ENCODE results near the gene ZC3H7B. TPM values are rescaled to one million over a fixed set of nuclear protein-coding genes. Genes with fewer than 3 reads are reported as not detected.
"Not testable (repeated sequence)": the region's sequence is repeated elsewhere in the genome, so short reads cannot be mapped to it uniquely, and the experiment has no call there.

ZC3H7B gene
- total RNA-seq, 1 donor from 2014 or later = 28.2 TPM

DNA sequence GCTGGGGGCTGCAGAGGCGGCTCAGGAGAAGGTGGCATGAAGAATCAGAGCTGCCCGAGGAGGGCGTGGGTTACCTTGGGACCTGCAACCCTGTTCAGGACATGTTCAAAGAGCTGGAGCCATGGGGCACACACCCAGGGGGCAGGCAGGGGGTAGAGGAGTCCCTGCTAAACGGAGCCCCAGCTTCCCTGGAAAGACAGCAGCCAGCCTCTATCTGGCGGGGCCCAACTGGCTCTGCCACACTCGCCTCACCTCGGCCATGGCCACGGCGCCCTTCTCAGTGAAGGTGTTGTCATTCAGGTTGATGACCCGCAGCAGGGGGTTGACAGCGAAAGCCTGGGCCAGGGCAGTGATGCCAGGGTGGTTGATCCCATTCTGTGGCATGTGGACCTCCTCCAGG is 43.6 kb upstream of the ZC3H7B start:
- no peak overlapping the region for H3K27ac ChIP-seq
- H3K36me3 ChIP-seq = peaks cover 0 to 71% of the 10 kb centered on the region in 2 donors
- H3K4me3 ChIP-seq = no peak overlapping the region
- no peak for TF ChIP-seq POLR2AphosphoS5 (IDR thresholded peaks at IDR 0.05; ENCODE audit: insufficient read depth in 1 of 2, low read depth in 1 of 2)
- TF ChIP-seq, protein P1, sequence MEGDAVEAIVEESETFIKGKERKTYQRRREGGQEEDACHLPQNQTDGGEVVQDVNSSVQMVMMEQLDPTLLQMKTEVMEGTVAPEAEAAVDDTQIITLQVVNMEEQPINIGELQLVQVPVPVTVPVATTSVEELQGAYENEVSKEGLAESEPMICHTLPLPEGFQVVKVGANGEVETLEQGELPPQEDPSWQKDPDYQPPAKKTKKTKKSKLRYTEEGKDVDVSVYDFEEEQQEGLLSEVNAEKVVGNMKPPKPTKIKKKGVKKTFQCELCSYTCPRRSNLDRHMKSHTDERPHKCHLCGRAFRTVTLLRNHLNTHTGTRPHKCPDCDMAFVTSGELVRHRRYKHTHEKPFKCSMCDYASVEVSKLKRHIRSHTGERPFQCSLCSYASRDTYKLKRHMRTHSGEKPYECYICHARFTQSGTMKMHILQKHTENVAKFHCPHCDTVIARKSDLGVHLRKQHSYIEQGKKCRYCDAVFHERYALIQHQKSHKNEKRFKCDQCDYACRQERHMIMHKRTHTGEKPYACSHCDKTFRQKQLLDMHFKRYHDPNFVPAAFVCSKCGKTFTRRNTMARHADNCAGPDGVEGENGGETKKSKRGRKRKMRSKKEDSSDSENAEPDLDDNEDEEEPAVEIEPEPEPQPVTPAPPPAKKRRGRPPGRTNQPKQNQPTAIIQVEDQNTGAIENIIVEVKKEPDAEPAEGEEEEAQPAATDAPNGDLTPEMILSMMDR (IDR thresholded peaks at IDR 0.05) = no peak
- TF ChIP-seq POLR2A (IDR thresholded peaks at IDR 0.05) = no peak
- DNase-seq (ENCODE audit: extremely low spot score in 2 of 2) = no peak
- no peaks in the 10 kb centered on the region for H3K27me3 ChIP-seq
- H3K9me3 ChIP-seq = no peaks in the 10 kb centered on the region
- H3K4me1 ChIP-seq = peaks cover 12% of the 10 kb centered on the region
- intact Hi-C loops (cut with DNase I) = no loop called here

DNA sequence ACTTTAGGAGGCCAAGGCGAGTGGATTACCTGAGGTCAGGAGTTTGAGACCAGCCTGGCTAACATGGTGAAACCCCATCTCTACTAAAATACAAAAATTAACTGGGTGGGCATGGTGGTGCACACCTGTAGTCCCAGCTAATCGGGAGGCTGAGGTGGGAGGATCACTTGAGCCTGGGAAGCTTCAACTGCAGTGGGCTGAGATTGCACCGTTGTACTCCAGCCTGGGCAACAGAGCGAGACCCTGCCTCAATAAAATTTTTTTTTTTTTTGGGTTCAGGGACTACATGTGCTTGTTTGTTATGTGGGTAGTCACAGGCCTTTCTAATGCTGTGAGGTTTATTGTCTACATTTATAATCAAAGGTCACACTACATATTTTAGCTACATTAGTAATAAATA is 41.6 kb upstream of the ZC3H7B start:
- H3K4me3 ChIP-seq; H3K27me3 ChIP-seq; DNase-seq (ENCODE audit: extremely low spot score in 2 of 2); H3K9me3 ChIP-seq; intact Hi-C loops (cut with DNase I); H3K27ac ChIP-seq: not testable (repeated sequence)
- peaks cover 12% of the 10 kb centered on the region for H3K4me1 ChIP-seq
- peaks cover 0 to 79% of the 10 kb centered on the region in 2 donors for H3K36me3 ChIP-seq

DNA sequence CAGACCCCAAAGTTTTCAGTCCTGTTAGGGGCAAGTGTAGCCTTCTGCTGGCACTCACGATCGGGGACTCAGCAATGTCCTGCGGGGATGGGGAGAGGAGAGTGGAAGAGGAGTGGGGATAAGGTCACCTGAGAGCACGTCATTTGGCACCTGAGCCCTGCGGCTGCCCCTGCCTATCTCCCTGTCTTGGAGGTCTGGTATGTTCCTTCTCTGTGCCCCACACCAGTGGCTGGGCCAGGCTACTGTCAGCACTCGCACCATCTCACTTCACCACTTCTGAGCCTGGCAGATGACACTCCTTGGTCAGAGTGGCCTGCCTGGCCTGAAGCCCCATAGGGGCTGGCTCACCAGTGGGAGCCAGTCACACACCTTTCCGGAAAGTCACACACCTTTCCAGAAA is 40.5 kb upstream of the ZC3H7B start:
- intact Hi-C loops (cut with DNase I) = no loop called here
- Histone ChIP-seq H3K36me3 (peaks cover 0 to 82% of the 10 kb centered on the region in 2 donors), H3K9me3 (no peaks in the 10 kb centered on the region), H3K27me3 (no peaks in the 10 kb centered on the region), H3K4me3 (no peak overlapping the region), H3K27ac (no peak overlapping the region), H3K4me1 (peaks cover 12% of the 10 kb centered on the region)
- DNase-seq (ENCODE audit: extremely low spot score in 2 of 2) = no peak
- TF ChIP-seq POLR2AphosphoS5 (IDR thresholded peaks at IDR 0.05; ENCODE audit: insufficient read depth in 1 of 2, low read depth in 1 of 2) = no peak
- TF ChIP-seq, protein P1 (IDR thresholded peaks at IDR 0.05) = no peak
- TF ChIP-seq POLR2A (IDR thresholded peaks at IDR 0.05) = no peak

DNA sequence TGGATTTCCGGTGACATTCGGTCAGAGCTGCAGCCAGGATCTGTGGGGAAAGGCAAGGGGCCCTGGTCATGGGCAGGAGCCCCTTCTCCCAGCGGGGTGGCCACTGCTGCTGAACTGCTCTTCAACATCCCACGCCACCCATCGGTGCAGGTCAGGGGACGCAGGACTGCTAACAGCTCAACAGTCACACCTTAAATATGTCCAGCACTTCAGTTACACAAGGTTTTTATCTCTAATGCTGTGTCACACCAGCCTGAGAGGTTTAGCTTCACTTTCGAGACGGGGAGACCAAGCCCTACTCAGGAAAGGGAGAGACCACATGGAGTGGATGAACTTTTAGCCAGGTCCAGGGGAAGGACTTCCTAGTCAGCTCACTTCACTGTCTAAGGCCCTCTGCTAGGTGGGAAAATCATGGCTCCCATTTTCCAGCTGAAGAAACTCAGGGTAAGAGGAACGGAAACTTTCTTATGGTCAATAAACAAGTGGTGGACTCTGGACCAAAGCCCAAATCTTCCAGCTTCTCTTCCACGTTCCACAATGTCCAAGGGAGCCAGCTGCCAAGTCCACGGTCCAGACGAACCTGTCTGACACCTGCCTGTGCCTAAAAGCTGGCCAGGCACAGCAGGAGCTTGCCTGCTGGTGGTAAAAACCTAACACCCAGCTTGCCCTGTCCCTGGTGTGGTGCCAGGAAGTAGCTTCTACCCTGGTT is 39.6 kb upstream of the ZC3H7B start:
- H3K27me3 ChIP-seq = no peaks in the 10 kb centered on the region
- no peak overlapping the region for H3K4me3 ChIP-seq
- no peak for DNase-seq (ENCODE audit: extremely low spot score in 2 of 2)
- no peak overlapping the region for H3K27ac ChIP-seq
- H3K36me3 ChIP-seq = peaks cover 0 to 86% of the 10 kb centered on the region in 2 donors
- H3K4me1 ChIP-seq = peaks cover 5% of the 10 kb centered on the region
- intact Hi-C loops (cut with DNase I) = no loop called here
- no peak for TF ChIP-seq POLR2AphosphoS5 (IDR thresholded peaks at IDR 0.05; ENCODE audit: insufficient read depth in 1 of 2, low read depth in 1 of 2)
- H3K9me3 ChIP-seq = no peaks in the 10 kb centered on the region

DNA sequence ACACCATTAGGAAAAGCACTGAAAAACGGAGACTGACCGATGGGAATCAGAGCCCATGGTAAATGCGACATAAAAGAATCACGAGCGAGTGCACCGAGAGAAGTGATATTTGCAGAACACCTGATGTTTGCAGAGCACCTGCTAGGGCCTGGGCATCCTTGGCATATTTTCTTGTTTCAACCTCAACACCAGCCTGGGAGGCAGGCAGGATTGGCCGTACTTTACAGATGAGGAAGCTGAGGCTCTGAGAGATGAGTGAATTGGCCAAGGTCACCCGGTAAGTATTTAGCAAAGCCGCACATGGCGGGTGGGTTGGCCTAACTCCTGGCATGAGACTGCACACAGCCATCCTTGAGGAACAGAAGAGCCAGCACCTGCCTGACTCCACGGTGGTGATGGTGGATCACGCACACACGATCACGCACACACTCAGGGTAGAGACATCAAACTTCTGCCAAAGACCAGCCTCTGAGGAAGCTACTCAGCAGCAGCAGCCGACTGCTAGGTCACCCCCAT is 39.0 kb upstream of the ZC3H7B start:
- Histone ChIP-seq H3K27me3 (no peaks in the 10 kb centered on the region), H3K36me3 (peaks cover 0 to 84% of the 10 kb centered on the region in 2 donors), H3K9me3 (no peaks in the 10 kb centered on the region), H3K4me3 (no peak overlapping the region), H3K27ac (no peak overlapping the region), H3K4me1 (no peaks in the 10 kb centered on the region)
- intact Hi-C loops (cut with DNase I) = no loop called here
- no peak for DNase-seq (ENCODE audit: extremely low spot score in 2 of 2)
- no peak for TF ChIP-seq POLR2A (IDR thresholded peaks at IDR 0.05)
- TF ChIP-seq, protein P1 (IDR thresholded peaks at IDR 0.05) = no peak
- TF ChIP-seq POLR2AphosphoS5 (IDR thresholded peaks at IDR 0.05; ENCODE audit: insufficient read depth in 1 of 2, low read depth in 1 of 2) = no peak

DNA sequence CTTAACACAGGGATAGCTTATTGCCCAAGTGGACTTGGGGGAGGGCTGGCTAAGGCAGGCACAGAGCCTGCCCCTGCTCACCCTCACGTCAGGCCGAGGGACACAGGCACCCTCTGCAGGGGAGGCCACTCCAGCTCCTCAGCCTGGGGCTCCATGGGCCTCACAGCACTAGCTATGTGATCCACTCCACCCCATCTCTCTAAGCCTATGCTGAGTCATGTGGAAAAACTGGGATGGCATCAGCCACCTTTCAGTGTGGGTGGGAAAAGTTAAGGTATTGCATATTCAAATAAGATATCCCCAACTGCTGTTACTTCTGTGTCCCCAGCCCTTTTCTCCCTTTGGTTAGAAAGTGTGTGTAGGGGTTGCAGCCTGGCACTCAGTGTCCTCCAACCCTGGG is 37.6 kb upstream of the ZC3H7B start:
- Histone ChIP-seq H3K27me3 (no peaks in the 10 kb centered on the region), H3K9me3 (no peaks in the 10 kb centered on the region), H3K27ac (no peak overlapping the region), H3K4me3 (no peak overlapping the region), H3K36me3 (peaks cover 0 to 85% of the 10 kb centered on the region in 2 donors), H3K4me1 (no peaks in the 10 kb centered on the region)
- TF ChIP-seq POLR2A (IDR thresholded peaks at IDR 0.05) (no peak), POLR2AphosphoS5 (IDR thresholded peaks at IDR 0.05; ENCODE audit: insufficient read depth in 1 of 2, low read depth in 1 of 2) (no peak)
- TF ChIP-seq, protein P1 (IDR thresholded peaks at IDR 0.05) = no peak
- no peak for DNase-seq (ENCODE audit: extremely low spot score in 2 of 2)
- intact Hi-C loops (cut with DNase I) = no loop called here
